Omental fat pad (tissue), 4 donors: ENCODE results near the gene SPACA6. TPM values are rescaled to one million over a fixed set of nuclear protein-coding genes. Genes with fewer than 3 reads are reported as not detected.
"Not testable (repeated sequence)": the region's sequence is repeated elsewhere in the genome, so short reads cannot be mapped to it uniquely, and the experiment has no call there.

Experiments used
- ATAC-seq: fragments of 150-250 bp; one replicate; pipeline ENCODE4 v1.9.1; 2016; ENCODE audit warnings: mild to moderate bottlenecking, moderate library complexity; ENCODE audit not compliant: low FRiP score
- DNase-seq: peaks from one replicate; pipeline ENCODE4 v3.0.0-alpha.2; 2019; ENCODE audit warnings: low spot score
- CTCF ChIP-seq, 3 donors: fragments of 450-650 bp; IDR thresholded peaks; one replicate each; pipeline ENCODE4 v1.5.1; 2016 to 2017; ENCODE audit warnings: antibody characterized with exemption in 3 of 3, mild to moderate bottlenecking in 3 of 3, moderate library complexity in 2 of 3
- total RNA-seq, 4 donors: library from RNA; depleted of rRNA; stranded (reverse); fragments of >200 nt; gene quantifications; one replicate each; pipeline ENCODE4 v1.1.0, GENCODE V29; 2016

SPACA6 gene
- total RNA-seq = 10 to 100 TPM in 3 of 4 donors, 1 to 10 TPM in 1; 6.2 to 14.2 (median 11.4) TPM

- no peak for DNase-seq
- no peak for ATAC-seq
- TF ChIP-seq CTCF (IDR thresholded peaks at IDR 0.05) = no peak
Observed at GRCh38 chr19:51693260-51693659, at the start of gene SPACA6. Gene SPACA6 (plus strand): TSS chr19:51693330. CDS start chr19:51693527, 197 bp downstream.

GRCh38 chr19:51644636-51645271 lies 48.4 kb upstream of the SPACA6 start:
- TF ChIP-seq CTCF (IDR thresholded peaks at IDR 0.05) = no peak
- DNase-seq = no peak
- no peak for ATAC-seq

- ATAC-seq, DNase-seq: not testable (repeated sequence)
Observed at GRCh38 chr19:51646730-51647129, 46.4 kb upstream of the SPACA6 start, which contains the start of gene SIGLEC14. Gene SIGLEC14 (minus strand): TSS chr19:51646825. CDS start chr19:51646759, 66 bp downstream.

- no peak for ATAC-seq
Observed at GRCh38 chr19:51647318-51647717, 45.8 kb upstream of the SPACA6 start.

GRCh38 chr19:51651216-51651846 lies 41.8 kb upstream of the SPACA6 start:
- TF ChIP-seq CTCF (IDR thresholded peaks at IDR 0.05) = no peak
- DNase-seq = no peak
- peak; percentile 31 for ATAC-seq

More at GRCh38 chr19:51647318-51647717, 45.8 kb upstream of the SPACA6 start:
- DNase-seq = no peak
- TF ChIP-seq CTCF (IDR thresholded peaks at IDR 0.05) = no peak

- no peak for TF ChIP-seq CTCF (IDR thresholded peaks at IDR 0.05)
- DNase-seq = no peak
Observed at GRCh38 chr19:51652266-51652665, 40.9 kb upstream of the SPACA6 start.

GRCh38 chr19:51653162-51653561 lies 40.0 kb upstream of the SPACA6 start:
- no peak for TF ChIP-seq CTCF (IDR thresholded peaks at IDR 0.05)
- DNase-seq = no peak
- no peak for ATAC-seq

More at GRCh38 chr19:51652266-51652665, 40.9 kb upstream of the SPACA6 start:
- ATAC-seq = no peak
